Activated CD8-positive, alpha-beta memory T cell treated with anti-CD3 and anti-CD28 coated beads for 1 hour (primary cell): ENCODE results near the gene LTC4S.
"Not testable (repeated sequence)": the region's sequence is repeated elsewhere in the genome, so short reads cannot be mapped to it uniquely, and the experiment has no call there.

Experiments
- DNase-seq, 2 donors: peaks; one replicate each; pipeline ENCODE4 v3.0.0-alpha.2; 2020; ENCODE audit warnings: low read depth in 1 of 2; ENCODE audit errors: extremely low read depth in 1 of 2

Gene LTC4S

GRCh38 chr5:179769271-179769670, 24.5 kb upstream of the LTC4S start:
- DNase-seq: no peak

- no peak for DNase-seq
Measured at GRCh38 chr5:179769796-179770195, 24.0 kb upstream of the LTC4S start.

GRCh38 chr5:179771311-179771895, 22.4 kb upstream of the LTC4S start:
- DNase-seq: no peak

- no peak for DNase-seq
Measured at GRCh38 chr5:179772351-179772750, 21.4 kb upstream of the LTC4S start.

- no peak for DNase-seq
Measured at GRCh38 chr5:179773686-179774040, 20.1 kb upstream of the LTC4S start.

- no peak for DNase-seq
Measured at GRCh38 chr5:179774442-179774841, 19.3 kb upstream of the LTC4S start.

DNA sequence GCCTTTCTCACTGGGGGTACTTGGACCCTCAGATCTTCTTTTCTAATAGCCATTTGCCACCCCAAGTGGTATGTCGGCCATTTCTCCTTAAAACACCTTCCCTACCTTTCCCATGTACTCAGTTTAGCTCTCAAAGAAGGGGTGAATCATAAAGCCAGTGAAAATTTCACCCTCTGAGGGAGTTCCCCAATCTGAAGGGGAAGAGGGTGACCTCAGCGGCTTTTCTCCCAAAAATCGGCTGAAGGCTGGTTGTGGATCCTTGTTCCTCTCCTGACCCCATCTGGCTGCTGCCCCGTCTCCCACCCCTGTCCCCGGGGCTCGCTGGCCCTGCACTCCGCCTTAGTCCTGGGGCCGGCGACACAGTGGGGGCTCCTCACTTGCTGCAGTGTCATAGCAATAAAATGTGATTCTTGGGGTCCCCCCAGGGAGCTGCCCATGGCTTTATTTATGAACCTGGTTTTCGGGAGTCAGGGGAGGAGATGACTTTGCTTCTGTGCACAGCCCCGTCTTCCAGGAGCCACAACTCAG, 17.3 kb upstream of the LTC4S start:
- DNase-seq: no peak

DNA sequence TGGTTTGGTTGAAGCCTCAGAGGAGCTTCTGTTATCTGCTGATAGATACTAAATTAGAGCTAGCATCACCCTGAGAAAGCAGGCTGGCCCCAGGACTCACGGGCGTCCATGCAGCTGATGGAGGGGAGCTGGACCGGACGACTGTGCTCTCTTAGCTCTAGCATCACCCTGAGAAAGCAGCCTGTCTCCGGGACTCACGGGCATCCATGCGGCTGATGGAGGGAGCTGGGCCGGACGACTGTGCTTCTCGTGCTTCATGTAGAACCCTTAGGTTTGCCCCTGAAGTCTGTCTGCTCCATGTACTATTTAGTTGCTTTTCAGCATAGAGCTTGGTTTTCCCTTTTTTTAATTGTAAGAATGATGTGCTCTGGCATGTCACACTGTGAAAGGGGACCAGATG, 16.3 kb upstream of the LTC4S start:
- DNase-seq: no peak

DNA sequence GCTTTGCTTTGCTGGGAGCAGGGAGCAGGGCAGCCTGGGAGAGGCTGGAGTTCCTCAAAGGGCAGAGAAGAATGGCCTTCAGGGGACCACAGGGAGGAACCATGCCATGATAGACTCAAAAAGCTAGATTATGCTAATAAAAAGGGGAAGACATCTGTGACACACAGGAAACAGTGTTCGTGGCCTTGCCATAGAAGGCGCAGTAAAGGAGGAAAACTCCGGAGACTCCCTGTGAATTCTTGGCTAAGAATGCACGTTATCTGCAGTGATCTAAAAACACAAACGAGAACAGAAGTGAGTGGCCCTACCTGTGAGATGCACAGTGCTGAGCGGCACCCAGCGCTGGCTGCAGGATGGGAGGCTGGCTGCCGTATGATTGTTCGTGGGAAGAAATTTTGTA, 15.9 kb upstream of the LTC4S start:
- DNase-seq: no peak

GRCh38 chr5:179778591-179778990, 15.2 kb upstream of the LTC4S start:
- no peak for DNase-seq

DNA sequence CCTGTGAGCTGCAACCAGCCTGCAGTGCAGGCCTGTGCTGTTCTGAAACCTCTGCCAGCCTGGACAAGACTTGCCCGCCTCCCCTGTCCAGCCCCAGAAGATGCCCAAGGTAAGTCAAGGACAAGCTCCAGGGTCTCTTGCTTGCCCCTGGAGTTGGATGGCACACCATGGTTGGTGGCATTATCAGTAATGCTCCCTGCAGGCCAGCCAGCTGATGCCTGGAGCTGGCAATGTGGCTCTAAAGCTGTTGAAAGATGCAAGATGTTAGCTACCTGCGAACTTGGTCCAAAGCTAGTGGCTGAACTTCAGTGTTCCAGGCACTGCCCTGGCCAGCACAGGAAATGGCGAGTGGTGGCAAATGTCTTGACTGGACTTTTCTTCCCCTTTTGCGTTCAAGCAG, 14.0 kb upstream of the LTC4S start:
- no peak for DNase-seq

- DNase-seq: no peak
Measured at GRCh38 chr5:179780362-179780761, 13.4 kb upstream of the LTC4S start.

- no peak for DNase-seq
Measured at GRCh38 chr5:179781846-179782245, 11.9 kb upstream of the LTC4S start.

DNA sequence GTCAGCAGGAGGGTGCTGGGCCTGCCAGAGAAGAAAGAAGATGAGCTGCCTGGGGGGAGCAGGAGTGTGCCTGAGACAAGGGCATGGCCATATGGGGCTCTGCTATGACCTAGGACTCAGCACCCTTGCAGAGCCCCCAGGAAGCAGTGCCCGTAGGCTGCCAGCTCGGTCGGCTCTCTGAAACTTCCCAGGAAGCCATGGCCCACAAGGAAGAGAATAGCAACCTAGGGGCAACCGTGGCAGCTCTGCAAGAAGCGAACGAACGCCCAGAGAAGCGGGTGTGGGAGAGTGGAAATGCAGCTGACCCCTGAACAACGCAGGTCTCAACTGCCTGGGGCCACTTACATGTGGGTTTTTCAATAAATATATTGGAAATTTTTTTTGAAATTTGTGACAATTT, 10.7 kb upstream of the LTC4S start:
- DNase-seq: no peak

- DNase-seq: no peak
Measured at GRCh38 chr5:179786861-179787260, 6.9 kb upstream of the LTC4S start.

DNA sequence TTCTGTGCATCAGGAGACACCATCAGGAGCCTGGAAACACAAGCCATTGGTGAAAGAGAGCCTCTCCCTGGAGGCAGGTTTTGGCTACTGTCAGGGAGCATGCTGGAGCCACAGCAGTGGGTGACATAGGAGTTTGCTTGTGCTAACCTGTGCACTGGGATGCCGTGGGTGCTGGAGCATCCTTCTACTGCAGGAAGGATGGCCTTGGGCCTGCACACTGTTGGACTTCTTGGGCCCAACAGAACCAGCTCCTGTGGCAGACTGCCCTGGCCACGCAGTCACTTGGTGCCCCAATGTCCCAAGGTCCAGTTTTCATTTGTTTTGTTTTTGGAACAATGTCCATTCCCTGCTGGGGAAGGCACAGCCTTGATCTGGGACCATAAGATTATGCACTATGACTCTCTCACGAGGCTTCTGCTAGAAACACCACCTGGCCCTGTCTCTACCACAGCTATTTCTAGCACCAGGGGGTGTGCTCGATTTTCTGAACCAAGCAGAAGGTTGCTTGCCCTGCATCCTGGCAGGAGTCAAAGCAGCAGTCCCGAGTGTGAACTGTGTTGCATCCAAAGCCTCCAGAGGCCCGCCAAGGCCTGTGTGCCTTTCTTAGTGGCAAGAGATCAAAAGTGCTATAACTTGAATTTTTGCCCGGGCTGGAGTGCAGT, 5.5 kb upstream of the LTC4S start:
- no peak for DNase-seq

DNA sequence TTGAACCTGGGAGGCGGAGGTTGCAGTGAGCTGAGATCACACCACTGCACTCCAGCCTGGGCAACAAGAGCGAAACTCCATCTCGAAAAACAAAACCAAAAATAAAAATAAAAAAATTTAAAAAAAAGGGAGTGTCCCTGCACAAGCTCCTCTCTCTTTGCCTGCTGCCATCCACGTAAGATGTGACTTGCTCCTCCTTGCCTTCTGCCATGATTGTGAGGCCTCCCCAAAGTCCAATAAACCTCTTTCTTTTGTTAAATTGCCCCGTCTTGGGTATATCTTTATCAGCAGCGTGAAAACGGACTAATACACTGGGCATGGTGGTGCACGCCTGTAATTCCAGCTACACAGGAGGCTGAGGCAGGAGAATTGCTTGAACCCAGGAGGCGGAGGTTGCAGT, 4.5 kb upstream of the LTC4S start:
- DNase-seq: not testable (repeated sequence)

GRCh38 chr5:179791881-179792611, 1.7 kb upstream of the LTC4S start:
- no peak for DNase-seq

GRCh38 chr5:179792612-179793467, 946 bp upstream of the LTC4S start:
- no peak for DNase-seq

DNA sequence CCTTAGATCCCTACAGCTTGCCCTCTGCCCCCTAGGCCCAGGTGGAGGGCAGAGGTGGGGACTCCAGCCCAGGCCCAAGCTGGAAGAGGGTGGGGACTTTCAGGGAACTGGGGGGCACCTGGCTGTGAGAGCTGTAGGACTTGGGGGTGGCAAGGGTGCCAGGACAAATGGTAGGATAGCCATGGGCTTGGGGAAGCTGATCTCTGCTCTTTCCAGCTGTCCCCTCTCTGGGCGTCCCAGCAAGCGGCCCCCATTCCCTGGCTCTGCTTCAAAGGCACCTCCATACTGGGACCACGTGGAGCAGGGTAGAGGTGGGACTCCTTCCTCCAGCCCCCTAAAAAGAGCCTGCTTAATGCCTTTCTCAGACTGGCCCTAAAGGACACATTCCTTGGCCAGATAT, 385 bp downstream of the LTC4S start:
- no peak for DNase-seq

DNA sequence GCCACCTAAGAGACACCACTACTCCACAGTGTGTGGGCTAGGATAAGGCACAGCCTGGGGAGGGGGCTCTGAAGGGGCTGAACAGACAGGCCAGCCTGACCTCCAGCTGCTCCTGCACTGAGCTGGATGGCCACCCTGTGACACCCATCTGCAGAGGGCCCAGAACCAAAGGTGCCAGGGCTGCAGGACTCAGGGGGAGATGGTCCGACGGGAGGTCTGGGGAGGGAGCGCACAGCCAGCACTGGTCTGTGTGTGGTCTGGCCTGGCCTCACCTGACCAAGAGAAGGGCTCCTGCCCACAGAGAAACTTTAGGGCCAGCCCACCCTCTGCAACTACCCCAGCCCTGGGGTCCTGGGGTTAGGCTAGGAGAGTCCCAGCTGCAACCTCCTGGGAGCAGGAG, 789 bp downstream of the LTC4S start:
- DNase-seq: no peak
